GM18520 (cell line): ENCODE results near the gene GPR142.
"Not testable (repeated sequence)": the region's sequence is repeated elsewhere in the genome, so short reads cannot be mapped to it uniquely, and the experiment has no call there.

Source experiments
- ATAC-seq: cut with Tn5 transposase; IDR thresholded peaks from one replicate; pipeline ENCODE4 v1.9.1; 2021; ENCODE audit not compliant: unreplicated experiment

GPR142 gene

GRCh38 chr17:74391771-74392170 is 24.5 kb downstream of the GPR142 start:
- no peak for ATAC-seq

GRCh38 chr17:74392848-74393247 is 25.5 kb downstream of the GPR142 start:
- ATAC-seq: no peak

- no peak for ATAC-seq
Measured at GRCh38 chr17:74393346-74393942, 26.1 kb downstream of the GPR142 start.

GRCh38 chr17:74394275-74394950 is 27.1 kb downstream of the GPR142 start:
- no peak for ATAC-seq

- no peak for ATAC-seq
Measured at GRCh38 chr17:74394977-74395376, 27.7 kb downstream of the GPR142 start.

GRCh38 chr17:74396567-74396966 is 29.3 kb downstream of the GPR142 start:
- no peak for ATAC-seq

- no peak for ATAC-seq
Measured at GRCh38 chr17:74402048-74402447, 34.7 kb downstream of the GPR142 start.

GRCh38 chr17:74403512-74404137 is 36.3 kb downstream of the GPR142 start:
- ATAC-seq: no peak

- no peak for ATAC-seq
Measured at GRCh38 chr17:74404218-74404617, 36.9 kb downstream of the GPR142 start.

GRCh38 chr17:74404789-74405188 is 37.5 kb downstream of the GPR142 start:
- no peak for ATAC-seq

- not testable (repeated sequence) for ATAC-seq
Measured at GRCh38 chr17:74405311-74405710, 38.0 kb downstream of the GPR142 start.

GRCh38 chr17:74407384-74407783 is 40.1 kb downstream of the GPR142 start:
- ATAC-seq: no peak

GRCh38 chr17:74408262-74408661 is 41.0 kb downstream of the GPR142 start:
- ATAC-seq: no peak

GRCh38 chr17:74408815-74409214 is 41.5 kb downstream of the GPR142 start:
- no peak for ATAC-seq

GRCh38 chr17:74410001-74410443 is 42.7 kb downstream of the GPR142 start:
- no peak for ATAC-seq

GRCh38 chr17:74412581-74412980 is 45.3 kb downstream of the GPR142 start:
- ATAC-seq: no peak

- ATAC-seq: no peak
Measured at GRCh38 chr17:74413491-74413890, 46.2 kb downstream of the GPR142 start.

GRCh38 chr17:74414510-74414909 is 47.2 kb downstream of the GPR142 start:
- ATAC-seq: no peak

- no peak for ATAC-seq
Measured at GRCh38 chr17:74415608-74416396, 48.5 kb downstream of the GPR142 start.

- ATAC-seq: peak; percentile 77
Measured at GRCh38 chr17:74417178-74418045, 50.1 kb downstream of the GPR142 start.
